Activated naive CD8-positive, alpha-beta T cell (primary cell): ENCODE measurements around the gene SEPTIN7.

Source experiments
- H3K27ac Mint-ChIP-seq: one replicate; pipeline ENCODE4 v1.8.0; 2021; ENCODE audit warnings: mixed read lengths
- H3K27me3 Mint-ChIP-seq: one replicate; pipeline ENCODE4 v1.8.0; 2021; ENCODE audit warnings: mixed read lengths
- H3K36me3 Mint-ChIP-seq: one replicate; pipeline ENCODE4 v1.8.0; 2021; ENCODE audit warnings: mixed read lengths
- H3K4me1 Mint-ChIP-seq: one replicate; pipeline ENCODE4 v1.8.0; 2021; ENCODE audit warnings: low read depth, mixed read lengths
- H3K4me3 Mint-ChIP-seq: one replicate; pipeline ENCODE4 v1.8.0; 2021; ENCODE audit warnings: mild to moderate bottlenecking, mixed read lengths
- H3K9me3 Mint-ChIP-seq: one replicate; pipeline ENCODE4 v1.8.0; 2021; ENCODE audit warnings: low read depth, mixed read lengths

SEPTIN7 gene

DNA sequence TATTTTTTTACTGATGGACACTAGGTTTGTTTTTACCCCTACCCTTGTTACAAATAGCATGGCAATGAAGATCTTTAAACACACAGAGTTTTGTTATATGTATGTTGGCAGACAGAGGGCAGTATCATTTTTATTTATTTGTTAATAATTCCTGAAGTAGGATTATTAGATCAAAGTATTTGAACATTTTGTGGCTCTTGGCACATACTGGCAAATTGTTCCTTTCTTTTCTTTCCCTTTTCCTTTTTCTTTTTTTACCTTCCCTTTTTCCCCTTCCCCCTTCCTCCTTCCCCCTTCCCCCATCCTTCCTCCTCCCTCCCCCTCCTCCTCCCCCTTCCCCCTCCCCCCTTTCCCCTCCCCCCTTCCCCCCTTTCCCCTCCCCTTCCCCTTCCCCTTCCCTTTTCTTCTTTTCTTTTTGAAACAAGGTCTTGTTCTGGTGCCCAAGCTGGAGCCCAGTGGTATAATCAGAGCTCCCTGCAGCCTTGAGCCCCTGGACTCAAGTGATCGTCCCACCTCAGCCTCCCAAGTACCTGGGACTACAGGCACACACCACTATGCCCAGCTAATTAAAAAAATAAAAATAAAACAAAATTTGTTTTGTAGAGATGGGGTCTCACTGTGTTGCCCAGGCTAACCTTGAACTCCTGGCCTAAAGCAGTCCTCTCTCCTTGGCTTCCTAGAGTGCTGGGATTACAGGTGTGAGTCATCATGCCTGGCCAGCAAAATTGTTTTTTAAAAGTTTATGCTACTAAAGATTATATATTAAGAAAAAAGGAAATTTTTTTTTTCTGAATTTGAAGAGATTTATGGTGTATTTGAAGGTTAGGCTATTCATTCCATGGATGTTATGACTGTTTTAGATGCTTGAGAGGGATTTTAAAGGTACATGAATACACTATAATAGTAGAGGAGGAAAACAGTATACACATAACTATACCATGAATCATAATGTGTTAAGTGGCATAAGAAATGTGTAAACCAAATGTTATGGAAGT is 39.3 kb downstream of the SEPTIN7 start:
- no peak overlapping the region for H3K27ac Mint-ChIP-seq
- H3K36me3 Mint-ChIP-seq = peaks cover 8% of the 10 kb centered on the region
- H3K4me3 Mint-ChIP-seq = no peak overlapping the region
- peaks cover 54% of the 10 kb centered on the region for H3K4me1 Mint-ChIP-seq
- no peaks in the 10 kb centered on the region for H3K9me3 Mint-ChIP-seq
- H3K27me3 Mint-ChIP-seq = no peaks in the 10 kb centered on the region

GRCh38 chr7:35846816-35847412 is 46.1 kb downstream of the SEPTIN7 start:
- H3K4me3 Mint-ChIP-seq = no peak overlapping the region
- H3K27me3 Mint-ChIP-seq = no peaks in the 10 kb centered on the region
- H3K9me3 Mint-ChIP-seq = no peaks in the 10 kb centered on the region
- no peaks in the 10 kb centered on the region for H3K36me3 Mint-ChIP-seq
- peaks cover 61% of the 10 kb centered on the region for H3K4me1 Mint-ChIP-seq
- H3K27ac Mint-ChIP-seq = no peak overlapping the region

DNA sequence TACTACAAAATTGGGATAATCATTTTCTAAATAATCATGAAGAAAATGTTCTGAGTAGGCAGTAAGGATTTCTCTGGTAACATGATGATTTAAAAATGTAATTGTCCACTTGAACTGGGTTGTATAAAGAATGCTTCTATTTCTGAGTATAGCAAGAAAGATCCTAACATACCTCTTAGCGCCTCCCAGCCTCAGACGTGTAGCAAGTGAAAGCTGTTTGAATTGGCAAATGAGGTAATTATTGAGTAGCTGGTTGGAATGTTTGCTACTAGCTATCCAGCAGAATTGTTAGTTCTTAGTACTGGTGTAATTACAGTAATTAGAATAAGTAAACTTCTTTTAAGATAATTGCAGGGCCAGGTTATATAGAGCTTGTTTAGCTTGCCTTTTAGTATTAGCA is 47.9 kb downstream of the SEPTIN7 start:
- Mint-ChIP-seq H3K27me3 (no peaks in the 10 kb centered on the region), H3K36me3 (peaks cover 2% of the 10 kb centered on the region), H3K9me3 (no peaks in the 10 kb centered on the region), H3K4me3 (no peak overlapping the region), H3K4me1 (peaks cover 66% of the 10 kb centered on the region), H3K27ac (no peak overlapping the region)

DNA sequence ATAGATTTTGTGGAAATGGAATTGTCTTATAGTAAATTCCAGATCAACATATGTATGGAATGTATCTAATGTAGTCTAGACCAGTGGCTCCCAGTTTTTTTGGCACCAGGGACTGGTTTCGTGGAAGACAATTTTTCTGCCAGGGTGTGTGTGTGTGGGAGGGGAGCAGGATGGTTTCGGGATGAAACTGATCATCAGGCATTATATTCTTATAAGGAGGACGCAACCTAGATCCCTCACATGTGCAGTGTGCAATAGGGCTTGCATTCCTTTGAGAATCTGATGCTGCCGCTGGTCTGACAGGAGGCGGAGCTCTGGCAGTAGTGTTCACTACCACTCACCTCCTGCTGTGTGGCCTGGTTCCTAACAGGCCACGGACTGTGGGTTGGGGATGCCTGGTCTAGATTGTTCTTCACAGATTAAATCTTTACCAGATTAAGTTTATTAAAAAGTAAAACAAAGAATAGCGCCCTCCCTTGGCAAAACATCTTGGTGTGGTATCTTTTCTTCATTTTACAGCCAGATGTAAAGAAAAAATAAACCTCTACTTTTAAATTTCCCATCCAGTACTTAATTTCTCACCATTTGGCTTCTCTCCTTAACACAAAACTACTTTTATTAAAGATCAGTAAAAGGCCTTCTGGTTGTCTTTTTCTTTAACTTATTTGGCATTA is 48.4 kb downstream of the SEPTIN7 start:
- peaks cover 2% of the 10 kb centered on the region for H3K36me3 Mint-ChIP-seq
- H3K27me3 Mint-ChIP-seq = no peaks in the 10 kb centered on the region
- no peaks in the 10 kb centered on the region for H3K9me3 Mint-ChIP-seq
- H3K4me1 Mint-ChIP-seq = peaks cover 64% of the 10 kb centered on the region
- no peak overlapping the region for H3K4me3 Mint-ChIP-seq
- no peak overlapping the region for H3K27ac Mint-ChIP-seq

DNA sequence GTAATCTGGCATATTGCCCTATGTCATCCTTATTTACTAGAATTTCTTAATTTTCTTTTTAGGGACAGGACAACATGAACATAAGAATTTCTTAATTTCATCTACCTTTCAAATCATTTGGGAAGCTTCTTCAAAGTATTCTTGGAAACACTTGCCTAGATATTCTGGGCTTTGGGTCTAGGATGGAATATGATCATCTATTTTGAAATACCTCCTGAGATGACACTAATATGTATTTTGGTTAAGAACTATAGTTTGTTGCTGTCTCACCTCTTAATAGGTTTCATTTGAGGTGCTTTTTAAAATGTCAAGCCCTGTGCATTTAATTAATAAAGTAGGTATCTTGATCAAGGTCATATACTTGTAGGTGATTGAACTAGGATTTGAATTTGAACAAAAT is 49.1 kb downstream of the SEPTIN7 start:
- Mint-ChIP-seq H3K4me3 (no peak overlapping the region), H3K27me3 (no peaks in the 10 kb centered on the region), H3K36me3 (peaks cover 3% of the 10 kb centered on the region), H3K27ac (no peak overlapping the region), H3K9me3 (no peaks in the 10 kb centered on the region), H3K4me1 (peaks cover 67% of the 10 kb centered on the region)
